Kidney (tissue), 14 donors: ENCODE results near the gene MAOA. TPM values are rescaled to one million over a fixed set of nuclear protein-coding genes. Genes with fewer than 3 reads are reported as not detected.
A peak's percentile ranks its signal among the peaks of the same experiment; 100 is the strongest.

Experiments
- DNase-seq, 5 donors: peaks; one replicate each; pipeline ENCODE4 v3.0.0-alpha.2; 2013 to 2020
- FAIRE-seq: peaks from 2 replicates; lab custom pipeline; 2012; peaks lifted over from hg19 to GRCh38; lab: Jason Lieb, UNC
- H3K27ac ChIP-seq, 2 donors: one replicate each; pipeline ENCODE4 v1.7.0; 2013; ENCODE audit warnings: low read depth in 2 of 2, low read length in 2 of 2, inconsistent platforms in 1 of 2
- H3K27me3 ChIP-seq: one replicate; pipeline ENCODE4 v1.7.1; 2013; ENCODE audit warnings: low read length, inconsistent platforms; ENCODE audit not compliant: control insufficient read depth, insufficient read depth
- H3K36me3 ChIP-seq, 3 donors: one replicate each; pipeline versions ENCODE4 v1.7.0 to v1.7.1; 2013; ENCODE audit warnings: low read length in 3 of 3, control low read depth in 1 of 3, inconsistent platforms in 1 of 3; ENCODE audit not compliant: insufficient read depth in 3 of 3, control insufficient read depth in 2 of 3
- H3K4me1 ChIP-seq, 3 donors: one replicate each; pipeline versions ENCODE4 v1.7.0 to v1.7.1; 2013; ENCODE audit warnings: low read length in 3 of 3, inconsistent platforms in 1 of 3, low read depth in 1 of 3; ENCODE audit not compliant: control insufficient read depth in 2 of 3, insufficient read depth in 2 of 3
- H3K4me3 ChIP-seq, 3 donors: one replicate each; pipeline versions ENCODE4 v1.7.0 to v1.8.1; 2013; ENCODE audit warnings: low read length in 3 of 3, control low read depth in 1 of 3, inconsistent platforms in 1 of 3
- H3K9ac ChIP-seq, 3 donors: one replicate each; pipeline versions ENCODE4 v1.7.0 to v1.7.1; 2013; ENCODE audit warnings: low read length in 3 of 3, control low read depth in 1 of 3, inconsistent platforms in 1 of 3
- H3K9me3 ChIP-seq, 3 donors: one replicate each; pipeline versions ENCODE4 v1.7.0 to v1.7.1; 2013; ENCODE audit warnings: low read length in 3 of 3, control low read depth in 1 of 3, inconsistent platforms in 1 of 3; ENCODE audit not compliant: control insufficient read depth in 2 of 3, insufficient read depth in 1 of 3
- intact Hi-C: fragments of 100-400 bp; cut with DNase I; formaldehyde crosslinking; loops from one replicate; pipeline ENCODE4 v1.11.1; 2022
- polyA plus RNA-seq: library from polyadenylated mRNA; stranded (reverse); fragments of 350-450 nt; fragmentation: Illumina TruSeq; extraction: RNeasy Lipid Tissue Mini Kit (QIAGEN cat#74804); gene quantifications from one replicate; pipeline ENCODE4 v1.2.3, GENCODE V29; 2014; ENCODE audit warnings: low read depth, low replicate concordance; ENCODE audit not compliant: insufficient read depth
- total RNA-seq: library from RNA; stranded (reverse); fragmentation: NEBNext Ultra II Directional; extraction: Animal tissue kit (Norgen Biotek cat#: 25700); gene quantifications from one replicate; pipeline ENCODE4 v1.2.1, GENCODE V29; 2021
- TF ChIP-seq, protein P1 (sequence below): IDR thresholded peaks from 3 replicates; pipeline ENCODE4 v1.5.1; 2012; ENCODE audit warnings: mild to moderate bottlenecking, moderate library complexity, borderline replicate concordance; ENCODE audit not compliant: insufficient read depth; ENCODE audit errors: extremely low read depth
- donor health status: control.
- donor health status: control.
- donor health status: control.
- donor health status: control.
- donor health status: control.
- donor health status: DM: yes; HTN: yes; CAD: no.
- donor health status: Normal renal cell carcinoma (clear cell type).

The MAOA gene
- total and polyA plus RNA-seq, 2 donors from 2014 or later = 134 to 227 TPM

- Histone ChIP-seq H3K27me3 (no peaks in the 10 kb centered on the region), H3K4me1 (no peaks in the 10 kb centered on the region), H3K9me3 (no peaks in the 10 kb centered on the region), H3K36me3 (no peaks in the 10 kb centered on the region), H3K27ac (no peak overlapping the region), H3K4me3 (no peak overlapping the region), H3K9ac (no peak overlapping the region)
- FAIRE-seq (no peak), DNase-seq (peak in 2 of 5 donors; percentile 2 to 7)
- intact Hi-C loops = no loop called here
- TF ChIP-seq, protein P1, sequence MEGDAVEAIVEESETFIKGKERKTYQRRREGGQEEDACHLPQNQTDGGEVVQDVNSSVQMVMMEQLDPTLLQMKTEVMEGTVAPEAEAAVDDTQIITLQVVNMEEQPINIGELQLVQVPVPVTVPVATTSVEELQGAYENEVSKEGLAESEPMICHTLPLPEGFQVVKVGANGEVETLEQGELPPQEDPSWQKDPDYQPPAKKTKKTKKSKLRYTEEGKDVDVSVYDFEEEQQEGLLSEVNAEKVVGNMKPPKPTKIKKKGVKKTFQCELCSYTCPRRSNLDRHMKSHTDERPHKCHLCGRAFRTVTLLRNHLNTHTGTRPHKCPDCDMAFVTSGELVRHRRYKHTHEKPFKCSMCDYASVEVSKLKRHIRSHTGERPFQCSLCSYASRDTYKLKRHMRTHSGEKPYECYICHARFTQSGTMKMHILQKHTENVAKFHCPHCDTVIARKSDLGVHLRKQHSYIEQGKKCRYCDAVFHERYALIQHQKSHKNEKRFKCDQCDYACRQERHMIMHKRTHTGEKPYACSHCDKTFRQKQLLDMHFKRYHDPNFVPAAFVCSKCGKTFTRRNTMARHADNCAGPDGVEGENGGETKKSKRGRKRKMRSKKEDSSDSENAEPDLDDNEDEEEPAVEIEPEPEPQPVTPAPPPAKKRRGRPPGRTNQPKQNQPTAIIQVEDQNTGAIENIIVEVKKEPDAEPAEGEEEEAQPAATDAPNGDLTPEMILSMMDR = no peak
Observed at GRCh38 chrX:43629229-43629628, 26.9 kb upstream of the MAOA start.

DNA sequence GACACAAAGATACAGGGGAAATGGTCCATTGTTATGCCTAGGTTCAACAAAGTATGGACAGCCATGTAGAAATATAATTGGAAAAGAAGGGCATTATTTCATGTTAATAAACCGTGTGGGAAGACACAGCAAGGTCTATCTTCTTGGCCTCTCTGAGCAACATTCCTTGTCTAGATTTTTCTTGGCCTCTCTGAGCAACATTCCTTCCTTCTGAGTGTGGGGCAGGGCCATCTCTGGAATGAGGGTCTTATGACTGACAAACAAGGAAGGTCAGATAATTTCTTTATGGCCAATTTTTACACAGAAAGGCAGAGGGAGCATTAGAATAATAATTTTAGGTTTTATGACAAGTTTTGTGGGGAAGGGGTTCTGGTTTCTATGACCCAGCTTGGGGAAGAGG, 24.3 kb upstream of the MAOA start:
- Histone ChIP-seq H3K4me3 (no peak overlapping the region), H3K9me3 (no peaks in the 10 kb centered on the region), H3K27ac (no peak overlapping the region), H3K4me1 (no peaks in the 10 kb centered on the region), H3K9ac (no peak overlapping the region), H3K36me3 (no peaks in the 10 kb centered on the region), H3K27me3 (no peaks in the 10 kb centered on the region)
- FAIRE-seq (no peak), DNase-seq (no peak)
- TF ChIP-seq, protein P1 = no peak
- intact Hi-C loops = no loop called here

GRCh38 chrX:43633081-43633480, 23.0 kb upstream of the MAOA start:
- Histone ChIP-seq H3K4me1 (no peaks in the 10 kb centered on the region), H3K27ac (no peak overlapping the region), H3K36me3 (no peaks in the 10 kb centered on the region), H3K9ac (no peak overlapping the region), H3K4me3 (no peak overlapping the region), H3K27me3 (no peaks in the 10 kb centered on the region), H3K9me3 (no peaks in the 10 kb centered on the region)
- no peak for FAIRE-seq
- no peak for DNase-seq
- TF ChIP-seq, protein P1 = no peak
- intact Hi-C loops = no loop called here

DNA sequence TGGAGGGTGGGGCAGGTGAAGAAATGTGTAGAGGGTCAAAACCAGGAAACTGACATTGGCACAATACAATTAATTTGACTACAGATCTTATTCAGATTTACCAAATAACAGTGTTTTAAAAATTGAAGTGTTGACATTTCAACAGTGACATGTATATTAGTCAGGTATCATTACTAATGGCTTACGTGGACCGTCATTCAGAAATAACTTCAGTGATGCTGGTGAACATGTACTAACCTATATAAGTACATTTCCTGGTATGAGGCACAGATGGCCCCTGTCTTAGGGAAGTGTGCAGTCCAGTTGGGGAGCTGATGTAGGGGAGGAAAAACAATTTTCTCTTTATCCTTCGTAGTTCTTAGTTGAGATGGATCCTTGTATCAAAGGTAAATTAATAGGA, 22.3 kb upstream of the MAOA start:
- no peaks in the 10 kb centered on the region for H3K36me3 ChIP-seq
- FAIRE-seq (no peak), DNase-seq (no peak)
- no peak overlapping the region for H3K4me3 ChIP-seq
- TF ChIP-seq, protein P1 = no peak
- H3K9ac ChIP-seq = no peak overlapping the region
- no peak overlapping the region for H3K27ac ChIP-seq
- no peaks in the 10 kb centered on the region for H3K4me1 ChIP-seq
- no peaks in the 10 kb centered on the region for H3K9me3 ChIP-seq
- H3K27me3 ChIP-seq = no peaks in the 10 kb centered on the region
- intact Hi-C loops = no loop called here
